HG03066 (cell line): ENCODE data around the gene B3GALT6.

ENCODE experiments used
- ATAC-seq: cut with Tn5 transposase; IDR thresholded peaks from one replicate; pipeline ENCODE4 v1.9.1; 2021; ENCODE audit warnings: low read depth; ENCODE audit not compliant: unreplicated experiment

Gene B3GALT6

GRCh38 chr1:1215080-1215676 is 16.9 kb upstream of the B3GALT6 start:
- ATAC-seq, result no peak

GRCh38 chr1:1215881-1216605 is 16.0 kb upstream of the B3GALT6 start:
- ATAC-seq, result no peak

GRCh38 chr1:1216770-1217620 is 15.0 kb upstream of the B3GALT6 start:
- no peak for ATAC-seq

GRCh38 chr1:1217621-1218523 is 14.2 kb upstream of the B3GALT6 start:
- no peak for ATAC-seq

GRCh38 chr1:1218524-1219200 is 13.4 kb upstream of the B3GALT6 start:
- ATAC-seq, result no peak

- no peak for ATAC-seq
Measured at GRCh38 chr1:1219341-1219740, 12.7 kb upstream of the B3GALT6 start.

- no peak for ATAC-seq
Measured at GRCh38 chr1:1220197-1220596, 11.8 kb upstream of the B3GALT6 start.

GRCh38 chr1:1221887-1222574 is 10.0 kb upstream of the B3GALT6 start:
- ATAC-seq, result no peak

GRCh38 chr1:1222575-1223225 is 9.3 kb upstream of the B3GALT6 start:
- no peak for ATAC-seq

- no peak for ATAC-seq
Measured at GRCh38 chr1:1223321-1223720, 8.7 kb upstream of the B3GALT6 start.

- no peak for ATAC-seq
Measured at GRCh38 chr1:1223891-1224290, 8.1 kb upstream of the B3GALT6 start.

GRCh38 chr1:1225238-1225845 is 6.7 kb upstream of the B3GALT6 start:
- no peak for ATAC-seq

GRCh38 chr1:1225913-1226312 is 6.1 kb upstream of the B3GALT6 start:
- ATAC-seq, result no peak

- ATAC-seq, result no peak
Measured at GRCh38 chr1:1226566-1227362, 5.3 kb upstream of the B3GALT6 start.

- ATAC-seq, result no peak
Measured at GRCh38 chr1:1227386-1227785, 4.7 kb upstream of the B3GALT6 start.

- ATAC-seq, result no peak
Measured at GRCh38 chr1:1228187-1228586, 3.9 kb upstream of the B3GALT6 start.

GRCh38 chr1:1228596-1229321 is 3.3 kb upstream of the B3GALT6 start:
- no peak for ATAC-seq
